GM12801 (cell line): ENCODE data around the gene DGAT2.

Experiments
- TF ChIP-seq, protein P1 (sequence below): IDR thresholded peaks from one replicate; pipeline ENCODE4 v1.5.1; 2011; ENCODE audit warnings: control low read depth; ENCODE audit not compliant: insufficient read length; ENCODE audit errors: extremely low read depth

Gene DGAT2

DNA sequence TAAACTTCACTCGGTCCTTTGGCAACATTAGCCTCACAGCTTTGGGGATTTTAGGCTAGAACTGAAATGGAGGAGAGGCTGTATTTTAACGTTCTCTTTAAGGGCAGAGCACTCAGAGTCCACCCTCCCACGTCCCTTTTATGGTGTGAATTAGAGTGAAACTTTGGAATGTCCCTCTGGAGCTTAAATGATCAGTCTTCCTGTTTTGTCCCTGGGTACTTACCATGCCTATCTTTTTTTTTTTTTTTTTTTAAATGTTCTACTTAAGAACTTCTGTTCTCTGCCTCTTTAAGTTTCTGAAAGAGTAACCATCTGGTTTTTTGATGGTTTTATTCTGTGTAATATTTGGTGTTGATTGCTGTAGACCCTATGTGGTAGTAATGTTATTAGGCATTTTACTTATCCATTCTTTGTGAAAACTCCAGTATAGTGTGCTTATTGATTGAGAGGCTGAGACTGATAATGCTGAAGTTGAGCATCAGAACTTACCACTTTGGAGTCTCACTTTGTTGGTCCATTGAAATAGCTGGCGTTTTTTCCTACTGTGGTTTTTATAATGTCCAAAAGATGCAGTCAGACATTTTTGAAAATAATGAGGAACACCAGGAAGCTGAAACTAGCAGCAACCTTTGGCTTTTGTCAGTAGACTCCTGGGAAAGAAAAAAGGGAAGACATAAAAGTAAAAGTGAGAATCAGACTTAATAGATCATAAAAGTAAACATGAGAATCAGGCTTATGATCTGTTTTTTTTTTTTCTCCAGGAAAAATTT, 58.1 kb downstream of the DGAT2 start:
- TF ChIP-seq, protein P1, sequence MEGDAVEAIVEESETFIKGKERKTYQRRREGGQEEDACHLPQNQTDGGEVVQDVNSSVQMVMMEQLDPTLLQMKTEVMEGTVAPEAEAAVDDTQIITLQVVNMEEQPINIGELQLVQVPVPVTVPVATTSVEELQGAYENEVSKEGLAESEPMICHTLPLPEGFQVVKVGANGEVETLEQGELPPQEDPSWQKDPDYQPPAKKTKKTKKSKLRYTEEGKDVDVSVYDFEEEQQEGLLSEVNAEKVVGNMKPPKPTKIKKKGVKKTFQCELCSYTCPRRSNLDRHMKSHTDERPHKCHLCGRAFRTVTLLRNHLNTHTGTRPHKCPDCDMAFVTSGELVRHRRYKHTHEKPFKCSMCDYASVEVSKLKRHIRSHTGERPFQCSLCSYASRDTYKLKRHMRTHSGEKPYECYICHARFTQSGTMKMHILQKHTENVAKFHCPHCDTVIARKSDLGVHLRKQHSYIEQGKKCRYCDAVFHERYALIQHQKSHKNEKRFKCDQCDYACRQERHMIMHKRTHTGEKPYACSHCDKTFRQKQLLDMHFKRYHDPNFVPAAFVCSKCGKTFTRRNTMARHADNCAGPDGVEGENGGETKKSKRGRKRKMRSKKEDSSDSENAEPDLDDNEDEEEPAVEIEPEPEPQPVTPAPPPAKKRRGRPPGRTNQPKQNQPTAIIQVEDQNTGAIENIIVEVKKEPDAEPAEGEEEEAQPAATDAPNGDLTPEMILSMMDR: no peak

- TF ChIP-seq, protein P1: no peak
These were observed 59.0 kb downstream of the DGAT2 start for GRCh38 chr11:75827562-75827961.

DNA sequence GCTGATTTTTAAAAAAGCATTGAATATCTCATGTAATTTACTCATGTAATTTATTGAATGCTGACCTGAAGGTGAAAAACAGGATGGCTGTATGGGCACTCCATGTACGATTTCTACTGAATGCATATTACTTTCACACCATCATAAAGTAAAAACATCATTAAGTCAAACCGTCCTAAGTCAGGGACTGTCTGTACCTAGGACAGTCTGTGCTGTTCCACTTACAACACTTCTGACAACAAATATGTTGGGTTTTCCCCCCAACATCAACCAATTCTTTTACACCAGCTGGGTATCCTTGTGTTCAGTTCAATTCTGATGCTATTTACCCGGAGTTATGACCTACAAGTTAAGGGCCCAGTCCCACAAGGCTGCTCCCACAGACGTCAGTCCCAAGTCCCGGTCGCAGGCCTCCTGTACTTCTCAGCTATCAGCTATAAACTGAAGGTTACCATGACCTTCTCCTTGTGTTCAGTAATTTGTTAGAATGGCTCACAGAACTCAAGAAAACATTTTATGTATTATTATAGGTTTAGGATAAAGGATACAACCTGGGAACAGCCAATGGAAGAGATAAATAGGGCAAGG, 63.4 kb downstream of the DGAT2 start:
- TF ChIP-seq, protein P1: no peak

- TF ChIP-seq, protein P1: no peak
These were observed 66.2 kb downstream of the DGAT2 start for GRCh38 chr11:75834728-75835127.

GRCh38 chr11:75836417-75836816, 67.8 kb downstream of the DGAT2 start:
- TF ChIP-seq, protein P1: no peak

DNA sequence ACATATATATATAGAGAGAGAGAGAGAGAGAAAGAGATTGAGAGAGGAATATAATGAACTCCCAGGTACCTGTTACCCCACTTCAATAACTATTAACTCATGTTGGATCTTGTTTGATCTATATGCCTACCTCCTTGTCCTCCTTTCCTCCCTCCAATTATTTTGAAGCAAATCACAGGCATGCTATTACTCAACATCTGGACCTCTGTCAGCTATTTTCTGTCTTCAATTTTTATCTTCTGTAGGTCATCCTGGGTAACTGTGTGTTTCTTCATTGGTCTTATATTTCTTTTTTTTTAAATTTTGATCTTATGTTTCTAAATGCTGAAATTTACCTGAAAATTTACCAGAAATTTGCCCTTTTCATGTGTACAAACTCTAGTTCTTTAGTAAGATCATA, 71.3 kb downstream of the DGAT2 start:
- TF ChIP-seq, protein P1: no peak

DNA sequence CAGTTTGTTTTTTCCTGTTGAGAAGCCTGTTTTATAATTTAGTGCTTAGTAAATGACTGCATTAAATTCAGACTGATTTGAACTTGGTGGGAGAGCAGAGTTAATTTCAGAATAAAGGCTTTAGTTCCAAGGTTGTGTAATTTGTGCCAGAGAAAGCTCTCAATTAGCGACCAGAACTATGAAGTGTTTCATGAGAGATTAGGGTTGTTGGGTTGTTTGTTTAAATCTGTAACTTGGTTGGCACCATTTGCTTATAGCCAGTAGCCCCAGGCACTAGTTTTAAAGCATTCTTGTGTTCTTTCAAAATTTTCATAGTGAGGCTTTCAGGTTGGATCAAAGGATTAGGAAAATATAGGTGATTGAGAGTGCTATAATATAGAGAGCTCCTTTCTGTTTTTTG, 71.9 kb downstream of the DGAT2 start:
- TF ChIP-seq, protein P1: no peak
